HG03060 (cell line): ENCODE measurements around the gene WDR74.
"Not testable (repeated sequence)": the region's sequence is repeated elsewhere in the genome, so short reads cannot be mapped to it uniquely, and the experiment has no call there.

ENCODE experiments used
- ATAC-seq: cut with Tn5 transposase; IDR thresholded peaks from one replicate; pipeline ENCODE4 v1.9.1; 2021; ENCODE audit warnings: low read depth, moderate number of reproducible peaks; ENCODE audit not compliant: unreplicated experiment

The WDR74 gene

DNA sequence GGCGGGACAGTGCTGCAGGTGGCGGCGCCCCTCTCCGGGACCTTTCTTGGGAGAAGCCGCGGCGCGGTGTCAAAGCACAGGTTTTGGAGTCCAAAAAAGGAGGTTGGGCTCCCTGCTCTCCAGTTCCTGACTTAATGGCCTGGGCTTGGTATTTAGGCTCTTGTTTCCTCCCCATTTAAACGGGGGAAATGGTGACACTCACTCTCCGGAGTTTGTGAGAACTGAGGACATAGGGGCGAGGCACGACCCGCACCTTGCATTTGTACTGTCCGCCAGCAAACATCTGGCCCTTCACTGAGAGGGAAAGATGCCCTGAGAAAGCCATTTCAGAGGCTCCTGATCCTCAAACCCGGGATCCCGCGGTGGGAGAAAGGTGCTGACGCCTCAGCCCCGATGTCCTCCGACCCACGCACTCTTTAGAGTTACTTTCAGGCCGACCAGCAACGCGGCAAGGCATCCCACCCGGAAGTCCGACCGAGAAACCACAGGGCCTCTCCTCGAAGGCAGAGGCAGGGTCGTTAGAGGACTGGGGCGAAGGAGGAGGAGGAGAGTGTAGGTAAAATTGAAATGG lies 2.9 kb upstream of the WDR74 start:
- no peak for ATAC-seq

DNA sequence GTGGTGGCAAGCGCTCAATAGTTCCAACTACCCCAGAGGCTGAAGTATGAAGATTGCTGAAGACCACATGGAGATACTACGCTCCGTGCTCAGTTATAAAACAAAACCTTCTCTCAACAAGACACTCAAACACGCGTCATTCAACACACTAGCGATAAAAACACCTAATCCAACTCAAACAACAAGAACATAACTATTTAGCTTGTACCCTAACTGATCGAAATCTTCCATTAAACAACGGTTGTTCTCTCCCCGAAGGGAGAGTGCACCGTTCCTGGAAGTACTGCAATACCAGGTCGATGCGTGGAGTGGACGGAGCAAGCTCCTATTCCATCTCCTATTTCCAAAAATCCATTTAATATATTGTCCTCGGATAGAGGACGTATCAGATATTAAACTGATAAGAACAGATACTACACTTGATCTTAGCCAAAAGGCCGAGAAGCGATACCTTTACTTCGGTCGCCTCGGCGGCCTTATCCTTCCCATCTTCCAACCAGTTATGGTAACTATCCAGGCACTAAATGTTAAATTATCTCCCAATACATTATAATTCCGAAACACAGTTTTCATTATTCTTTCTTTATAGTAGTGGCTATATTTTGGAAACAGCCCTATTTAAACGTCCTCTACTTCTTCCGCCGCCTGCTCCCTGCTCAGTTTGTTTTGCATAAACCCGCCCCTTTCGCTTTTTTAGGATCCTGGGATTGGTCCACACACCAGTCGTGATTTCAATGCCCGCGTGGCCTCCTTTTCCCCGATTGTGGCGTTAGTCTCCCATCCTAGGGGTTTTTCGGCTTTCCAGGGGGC lies 2.2 kb upstream of the WDR74 start:
- ATAC-seq, result peak; percentile 55

DNA sequence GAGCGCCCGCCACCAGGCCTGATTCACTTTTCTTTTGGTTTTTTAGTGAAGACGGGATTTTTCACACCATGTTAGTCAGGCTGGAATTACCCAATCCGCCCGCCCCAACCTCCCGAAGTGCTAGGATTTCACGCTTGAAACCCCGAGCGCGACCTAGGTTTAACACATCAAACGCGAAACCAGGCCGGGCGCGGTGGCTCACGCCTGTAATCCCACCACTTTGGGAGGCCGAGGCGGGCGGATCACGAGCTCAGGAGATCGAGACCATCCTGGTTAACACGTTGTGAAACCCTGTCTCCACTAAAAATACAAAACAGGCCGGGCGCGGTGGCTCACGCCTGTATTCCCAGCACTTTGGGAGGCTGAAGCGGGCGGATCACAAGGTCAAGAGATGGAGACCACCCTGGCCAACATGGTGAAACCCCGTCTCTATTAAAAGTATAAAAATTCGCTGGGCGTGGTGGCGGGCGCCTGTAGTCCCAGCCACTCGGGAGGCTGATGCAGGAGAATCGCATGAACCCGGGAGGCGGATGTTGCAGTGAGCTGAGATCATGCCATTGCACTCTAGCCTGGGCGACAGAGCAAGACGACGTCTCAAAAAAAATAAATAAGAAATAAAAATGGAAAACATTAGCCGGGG lies 1.5 kb upstream of the WDR74 start:
- ATAC-seq, result not testable (repeated sequence)

DNA sequence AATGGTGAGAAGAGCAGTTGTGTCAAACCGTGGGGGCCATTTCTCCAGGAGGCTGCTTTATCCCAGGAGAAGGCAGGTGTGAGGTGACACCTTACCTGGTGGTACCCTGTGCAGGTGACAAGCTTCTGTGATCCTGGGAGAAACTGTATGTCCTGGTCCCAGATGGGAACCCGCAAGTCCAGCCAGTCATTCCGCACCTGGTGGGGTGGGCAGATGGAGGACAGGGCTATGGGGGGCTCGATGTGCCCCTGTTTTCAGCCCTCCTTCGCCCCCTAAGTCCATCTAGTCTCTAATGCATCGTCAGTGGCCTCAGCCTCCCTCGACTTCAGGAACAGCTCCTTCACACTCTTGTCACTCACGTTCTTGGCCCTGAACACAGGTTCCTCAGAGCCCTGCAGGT lies 4.1 kb downstream of the WDR74 start:
- ATAC-seq, result no peak

DNA sequence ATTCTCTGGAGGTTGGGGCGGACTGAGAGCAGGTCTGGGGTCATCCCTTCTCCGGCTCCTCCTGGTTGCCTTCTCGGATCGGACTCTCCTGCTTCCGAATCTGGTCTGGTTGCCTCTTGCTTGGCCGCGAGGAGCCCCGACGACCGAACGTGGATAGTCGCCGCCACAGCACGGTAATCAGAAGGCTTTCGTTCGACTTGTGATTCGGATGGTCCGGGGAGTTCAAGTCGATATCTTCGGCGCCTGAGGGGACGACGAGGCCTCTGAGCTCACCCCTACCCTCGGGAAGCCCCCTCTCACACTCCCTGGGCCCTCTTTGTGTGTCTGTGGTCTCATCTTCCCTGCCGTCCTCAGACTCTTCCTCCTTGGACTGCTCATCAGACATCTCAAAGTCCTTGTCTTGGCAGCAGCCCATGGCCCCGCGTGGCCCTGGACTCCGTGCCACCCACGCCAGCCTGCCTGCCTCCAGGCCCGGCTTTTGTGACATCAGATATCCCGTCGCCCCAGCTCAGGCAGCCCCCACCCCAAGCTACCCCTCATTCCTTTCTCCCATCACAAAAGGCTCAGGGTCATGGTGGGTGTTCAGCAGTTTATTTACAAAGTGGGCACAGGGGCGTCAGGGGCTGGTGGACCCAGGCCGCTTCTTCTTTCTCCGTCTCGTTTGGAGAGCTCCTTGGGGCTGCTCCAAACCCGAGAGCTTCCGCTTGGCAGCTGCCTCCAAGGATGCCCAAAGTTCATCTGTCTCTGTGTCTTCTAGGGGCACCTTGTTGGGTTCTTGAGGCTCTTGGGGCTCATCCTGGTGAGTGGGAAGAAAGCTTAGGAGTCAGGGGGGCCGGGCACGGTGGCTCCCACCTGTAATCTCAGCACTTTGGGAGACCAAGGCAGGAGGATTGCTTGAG lies 6.8 kb downstream of the WDR74 start, which contains the start of gene TEX54:
Gene TEX54 (minus strand): TSS at position 506 of the 899 bp plus-strand sequence.
- ATAC-seq, result peak; percentile 7

DNA sequence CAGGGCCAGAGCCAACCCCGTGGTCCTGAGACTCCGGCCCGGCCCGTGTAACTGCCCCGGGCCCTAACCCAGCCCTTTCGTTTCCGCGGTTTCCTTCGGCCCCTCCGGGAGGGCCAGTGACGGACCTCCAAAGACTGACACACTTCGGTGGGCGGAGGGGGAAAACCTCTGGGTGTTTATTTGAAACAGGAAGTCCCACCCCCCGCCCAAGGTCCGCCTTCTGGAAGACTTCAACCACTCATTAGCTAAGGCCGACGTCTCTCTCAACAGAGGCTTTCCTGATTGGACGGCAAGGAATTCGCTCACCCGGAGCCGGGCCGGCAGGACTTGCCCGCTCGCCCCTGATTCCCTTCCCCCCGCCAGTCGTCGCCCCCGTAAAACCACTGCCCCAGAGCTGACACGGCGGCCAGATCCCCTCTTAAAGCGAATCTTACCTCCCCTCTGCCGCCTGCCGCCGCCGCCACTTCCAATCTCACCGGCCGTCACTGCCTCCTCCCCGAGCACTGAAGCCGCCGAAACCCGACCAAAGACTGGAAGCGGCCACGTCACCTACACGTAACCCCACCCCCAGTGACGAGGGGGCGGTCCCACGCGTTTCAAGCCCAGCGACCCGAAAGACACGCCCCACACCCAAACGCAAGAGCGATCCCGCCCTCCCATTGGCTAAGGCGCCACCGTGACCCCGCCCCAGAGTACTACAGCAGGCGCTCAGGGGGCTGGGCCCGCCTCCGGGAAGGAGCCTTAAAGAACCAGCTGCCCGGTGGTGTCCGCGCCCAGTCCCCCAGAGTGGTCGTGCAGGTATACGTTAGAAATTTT lies 7.7 kb downstream of the WDR74 start, which contains the start of gene STX5:
Gene STX5 (minus strand): TSS at position 532 of the 816 bp plus-strand sequence. CDS start 808 bp downstream, outside the sequence.
- peak; percentile 47 for ATAC-seq

GRCh38 chr11:62830904-62831519 lies 8.4 kb downstream of the WDR74 start:
- no peak for ATAC-seq

- not testable (repeated sequence) for ATAC-seq
Observed at GRCh38 chr11:62828130-62828529, 11.3 kb downstream of the WDR74 start.

DNA sequence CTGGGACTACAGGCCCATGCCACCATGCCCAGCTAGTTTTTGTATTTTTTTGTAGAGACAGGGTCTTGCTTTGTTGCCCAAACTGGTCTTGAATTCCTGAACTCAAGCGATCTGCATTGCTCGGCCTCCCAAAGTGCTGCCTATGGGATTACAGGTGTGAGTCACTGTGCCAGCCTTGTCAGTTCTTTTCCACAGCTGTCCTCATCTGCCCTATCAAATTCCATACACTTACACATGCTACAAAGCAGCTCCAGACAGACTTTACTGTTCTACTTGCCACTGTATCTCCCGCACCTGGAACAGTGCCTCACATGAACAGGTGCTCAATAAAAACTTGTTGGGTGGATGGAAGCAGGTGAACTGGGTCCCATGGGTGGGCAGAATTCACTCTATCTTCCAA lies 15.7 kb downstream of the WDR74 start:
- no peak for ATAC-seq

- no peak for ATAC-seq
Observed at GRCh38 chr11:62817129-62817528, 22.3 kb downstream of the WDR74 start.

GRCh38 chr11:62816557-62816956 lies 22.8 kb downstream of the WDR74 start:
- ATAC-seq, result no peak

- ATAC-seq, result no peak
Observed at GRCh38 chr11:62811659-62812058, 27.7 kb downstream of the WDR74 start.

DNA sequence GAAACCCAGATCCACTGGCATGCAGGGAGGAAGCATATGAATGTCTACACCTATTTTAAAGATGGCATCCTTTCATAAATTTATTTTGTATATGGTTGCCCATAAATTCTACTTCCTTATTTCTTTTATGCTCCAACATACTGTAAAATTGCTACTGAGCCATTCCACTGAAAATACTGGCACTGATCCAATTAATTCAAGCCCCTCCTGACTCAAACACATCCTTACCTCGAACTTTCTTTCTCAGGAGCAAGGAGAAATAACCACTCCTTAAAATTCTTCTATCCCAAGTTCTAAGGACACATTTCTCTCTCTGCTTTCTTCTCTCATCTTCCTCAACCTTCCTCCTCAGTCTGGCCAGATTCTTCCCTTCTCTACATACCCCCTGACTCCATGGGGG lies 28.6 kb downstream of the WDR74 start:
- no peak for ATAC-seq

DNA sequence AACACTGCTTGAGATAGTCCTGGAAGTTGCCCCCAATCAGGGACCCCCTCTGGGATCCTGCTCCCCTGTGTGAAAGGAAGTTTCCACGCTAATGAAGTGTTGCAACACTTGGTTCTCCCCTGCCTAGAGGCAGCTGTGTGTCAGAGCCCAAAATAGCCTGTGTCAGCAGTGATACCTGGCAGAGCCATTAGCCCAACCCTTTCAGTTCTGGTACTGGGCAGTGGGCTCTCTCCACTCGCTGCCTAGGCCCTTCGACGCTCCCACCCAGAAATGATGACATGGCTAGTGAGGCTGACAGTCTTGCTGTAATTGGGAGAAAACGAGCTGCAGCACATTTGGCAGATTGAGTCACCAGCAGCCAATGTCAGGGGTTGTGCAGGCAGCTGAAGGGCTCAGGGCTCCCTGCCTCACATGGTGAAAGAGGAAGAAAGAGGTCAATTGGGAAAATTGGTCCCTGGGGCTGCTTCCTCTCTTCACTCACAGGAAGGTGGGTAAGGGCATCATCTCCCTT lies 32.7 kb downstream of the WDR74 start:
- no peak for ATAC-seq

GRCh38 chr11:62805961-62806441 lies 33.4 kb downstream of the WDR74 start:
- no peak for ATAC-seq

GRCh38 chr11:62805076-62805892 lies 34.1 kb downstream of the WDR74 start, which contains the start of gene NXF1:
Gene NXF1, minus strand, starts transcription at chr11:62805440. Its CDS starts 84 bp downstream, at chr11:62805356.
- ATAC-seq, result peak; percentile 71

DNA sequence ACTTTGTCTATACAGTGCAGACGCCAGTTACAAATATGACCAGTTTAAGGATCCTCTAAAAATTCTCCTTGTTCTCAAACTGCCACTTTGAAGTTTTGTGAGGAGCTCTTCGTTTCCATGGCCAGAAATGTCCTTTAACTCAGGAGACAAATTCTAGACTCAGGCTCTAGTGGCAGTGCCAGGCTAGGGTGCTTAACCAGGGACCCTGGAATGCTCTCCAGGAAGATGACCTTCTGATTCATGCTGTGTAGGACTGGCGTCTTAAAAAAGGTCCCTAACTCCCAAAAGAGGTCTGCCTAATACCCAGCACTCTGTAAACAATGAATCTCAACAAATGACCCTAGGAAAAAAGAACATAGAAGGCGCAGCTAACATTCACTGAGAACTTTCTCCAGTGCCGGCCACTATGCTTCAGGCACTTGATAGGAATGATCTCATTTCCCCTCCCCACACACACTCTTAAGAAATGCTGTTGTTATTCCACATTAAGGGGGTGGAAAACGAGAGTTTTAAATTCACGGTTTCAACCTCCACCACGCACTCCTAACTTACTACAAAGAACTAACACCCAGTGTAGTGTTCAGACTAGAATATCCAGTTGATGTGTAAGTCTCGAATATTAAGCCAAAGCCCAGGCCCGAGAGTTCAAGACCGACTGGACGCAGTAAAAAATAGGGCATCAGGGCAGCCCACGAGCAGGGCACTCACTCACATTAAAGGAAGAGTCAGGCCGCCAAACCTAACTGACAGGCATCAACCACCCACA lies 34.9 kb downstream of the WDR74 start:
- no peak for ATAC-seq
